Measurements from ENCODE around the gene FALEC.
A peak's percentile ranks its signal among the peaks of the same experiment; 100 is the strongest.

GRCh38 chr1:150560576-150561253 lies 45.2 kb downstream of the FALEC start:
- TF ChIP-seq, protein P1, sequence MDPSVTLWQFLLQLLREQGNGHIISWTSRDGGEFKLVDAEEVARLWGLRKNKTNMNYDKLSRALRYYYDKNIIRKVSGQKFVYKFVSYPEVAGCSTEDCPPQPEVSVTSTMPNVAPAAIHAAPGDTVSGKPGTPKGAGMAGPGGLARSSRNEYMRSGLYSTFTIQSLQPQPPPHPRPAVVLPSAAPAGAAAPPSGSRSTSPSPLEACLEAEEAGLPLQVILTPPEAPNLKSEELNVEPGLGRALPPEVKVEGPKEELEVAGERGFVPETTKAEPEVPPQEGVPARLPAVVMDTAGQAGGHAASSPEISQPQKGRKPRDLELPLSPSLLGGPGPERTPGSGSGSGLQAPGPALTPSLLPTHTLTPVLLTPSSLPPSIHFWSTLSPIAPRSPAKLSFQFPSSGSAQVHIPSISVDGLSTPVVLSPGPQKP (CRISPR knock-in tag; IDR thresholded peaks at IDR 0.05) = no peak
- TF ChIP-seq JUN (IDR thresholded peaks at IDR 0.05; ENCODE audit: borderline replicate concordance, low read depth, low read length) (no peak), JUN (CRISPR knock-in tag; IDR thresholded peaks at IDR 0.05; ENCODE audit: borderline replicate concordance) (no peak), EHMT2 (IDR thresholded peaks at IDR 0.05) (no peak), CTCF (IDR thresholded peaks at IDR 0.05 in 2 of 3, conservative IDR thresholded peaks at IDR 0.05 in 1 of 3; ENCODE audit: insufficient read depth in 2 of 3, low read depth in 1 of 3, low read length in 3 of 3) (peak; percentile 91 to 93 (median 92)), MCM7 (IDR thresholded peaks at IDR 0.05) (no peak)

Measured in K562 (cell line).